ENCODE results near the gene FAF1.

DNA sequence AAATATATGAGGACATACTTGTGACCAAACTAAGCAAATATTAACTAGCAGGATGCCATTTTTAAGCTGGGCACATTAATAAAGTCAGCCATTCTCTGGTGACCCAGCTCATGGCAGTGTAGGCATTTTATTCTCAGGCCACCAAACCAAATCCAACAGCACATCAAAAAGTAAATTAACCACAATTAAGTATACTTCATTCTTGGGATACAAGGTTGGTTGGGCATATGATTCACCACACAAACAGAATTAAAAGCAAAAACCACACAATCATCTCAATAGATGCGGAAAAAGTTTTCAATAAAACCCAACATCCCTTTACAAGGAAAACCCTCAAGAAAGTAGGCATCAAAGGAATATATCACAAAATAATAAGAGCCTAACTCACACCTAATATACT is 101.3 kb downstream of the FAF1 start:
- no peak for TF ChIP-seq CTCF (conservative IDR thresholded peaks at IDR 0.05; ENCODE audit: low read length)
- TF ChIP-seq EZH2phosphoT487 (IDR thresholded peaks at IDR 0.05; ENCODE audit: borderline replicate concordance, low read depth, low read length), result no peak

Data from OCI-LY7 (cell line).